HG03135 (cell line): ENCODE results near the gene NCOR2.

Source experiments
- ATAC-seq: cut with Tn5 transposase; IDR thresholded peaks from one replicate; pipeline ENCODE4 v1.9.1; 2021; ENCODE audit warnings: mild to moderate bottlenecking, moderate library complexity; ENCODE audit not compliant: unreplicated experiment

Gene NCOR2

DNA sequence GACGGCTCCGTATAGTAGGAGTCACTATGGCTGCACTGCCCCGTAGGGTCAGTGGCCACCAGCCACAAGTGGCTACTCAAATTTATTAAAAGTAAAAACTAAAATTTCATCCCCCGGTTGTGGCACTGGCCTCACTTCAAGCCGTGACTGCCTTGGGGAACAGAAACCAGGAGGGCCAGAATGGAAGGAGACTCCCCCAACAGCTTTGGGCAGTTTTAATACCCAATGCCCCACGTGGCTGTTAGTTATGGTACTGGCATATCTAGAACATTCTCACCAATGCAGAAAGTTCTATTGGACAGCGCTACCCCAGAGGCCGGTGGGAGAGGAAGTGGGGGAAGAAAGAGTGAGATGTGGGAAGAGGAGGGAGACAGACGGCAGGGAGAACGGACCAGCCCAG, 6.2 kb downstream of the NCOR2 start:
- ATAC-seq: no peak

DNA sequence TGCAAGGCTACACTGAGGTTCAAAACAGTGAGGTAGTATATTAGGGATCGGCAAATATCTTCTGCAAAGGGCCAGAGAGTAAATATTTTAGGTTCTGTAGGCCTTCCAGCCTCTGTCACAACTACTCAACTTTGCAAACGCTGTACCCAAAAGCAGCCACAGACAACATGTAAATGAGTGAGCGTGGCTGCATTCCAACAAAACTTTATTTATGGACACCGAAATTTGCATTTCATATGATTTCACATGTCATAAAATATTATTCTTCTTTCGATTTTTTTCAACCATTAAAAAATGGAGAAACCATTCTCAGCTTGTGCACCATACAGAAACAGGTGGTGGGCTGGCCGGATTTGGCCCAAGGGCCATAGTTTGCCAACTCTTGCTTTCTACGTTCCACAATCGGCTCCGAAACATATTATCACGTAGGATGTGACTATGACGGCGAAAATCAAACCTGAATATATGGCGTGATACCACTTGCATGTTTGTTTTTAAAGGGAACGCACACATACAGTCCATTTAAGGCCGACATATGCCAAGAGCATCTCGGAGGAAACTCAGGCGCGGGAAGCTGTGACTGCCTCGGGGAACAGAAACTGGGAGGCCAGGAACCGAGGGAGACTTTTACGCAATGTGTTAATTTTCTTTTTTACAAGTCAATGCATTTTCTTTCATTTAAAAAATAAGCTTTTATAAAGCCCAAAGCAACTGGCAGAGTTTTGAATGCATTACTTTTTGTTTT, 7.1 kb downstream of the NCOR2 start:
- ATAC-seq: no peak

DNA sequence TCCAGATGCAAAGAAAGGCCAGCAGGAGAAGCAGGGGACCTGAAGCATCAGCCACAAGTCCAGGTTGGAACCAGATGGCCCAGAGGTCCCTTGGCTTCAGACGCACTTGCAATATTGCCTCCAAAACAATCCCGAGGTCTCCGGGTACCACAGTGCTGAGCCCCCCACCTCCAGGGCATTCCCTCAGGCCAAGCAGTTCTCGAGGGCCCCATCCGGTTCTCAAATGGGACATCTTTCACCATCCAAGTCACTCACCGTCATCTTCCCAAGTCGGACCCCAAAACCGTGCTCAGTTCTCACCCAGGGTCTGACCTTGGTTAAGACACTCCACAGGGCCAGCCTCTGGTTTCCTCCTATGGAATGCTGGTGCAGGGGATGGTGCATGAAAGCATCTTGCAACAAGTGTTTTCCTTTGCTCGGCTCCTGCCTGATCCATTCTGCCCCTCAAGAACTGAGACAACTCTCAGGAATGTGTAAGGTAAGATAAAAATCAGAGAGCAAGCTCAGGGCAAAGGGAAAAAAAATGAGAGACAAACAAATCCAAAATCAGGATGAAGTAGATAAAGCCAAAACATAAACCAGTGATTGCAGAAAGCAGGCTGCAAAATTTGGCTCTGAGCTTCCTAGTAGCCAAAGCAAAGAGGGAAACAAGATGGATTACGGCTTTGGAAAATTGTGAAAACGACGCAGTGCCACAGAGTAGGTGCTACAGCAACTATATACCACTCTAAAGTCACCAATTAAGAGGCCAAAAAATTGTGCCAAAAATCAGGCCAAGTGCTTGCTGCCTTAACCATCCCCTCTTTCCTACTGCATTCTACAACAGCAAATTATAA, 8.0 kb downstream of the NCOR2 start:
- ATAC-seq: no peak

DNA sequence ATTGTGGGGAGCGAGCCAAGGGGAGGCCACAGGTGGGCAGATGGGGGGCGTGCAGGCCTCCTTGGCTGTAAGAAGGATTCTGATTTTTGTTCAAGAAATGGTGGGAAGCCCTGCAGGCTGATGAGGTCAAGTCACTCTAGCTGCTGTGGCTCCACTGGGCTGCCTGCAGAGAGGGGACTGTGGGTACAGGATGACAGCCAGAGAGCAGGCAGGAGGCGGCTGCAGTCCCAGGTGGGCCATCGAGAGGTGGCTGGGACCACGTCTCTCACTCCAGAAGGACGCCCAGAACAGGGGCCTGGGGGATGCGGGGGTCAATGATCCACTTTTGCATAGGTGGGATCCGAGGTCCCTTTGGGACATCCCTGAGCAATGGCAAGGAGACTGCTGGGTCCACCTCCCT, 9.1 kb downstream of the NCOR2 start:
- no peak for ATAC-seq

DNA sequence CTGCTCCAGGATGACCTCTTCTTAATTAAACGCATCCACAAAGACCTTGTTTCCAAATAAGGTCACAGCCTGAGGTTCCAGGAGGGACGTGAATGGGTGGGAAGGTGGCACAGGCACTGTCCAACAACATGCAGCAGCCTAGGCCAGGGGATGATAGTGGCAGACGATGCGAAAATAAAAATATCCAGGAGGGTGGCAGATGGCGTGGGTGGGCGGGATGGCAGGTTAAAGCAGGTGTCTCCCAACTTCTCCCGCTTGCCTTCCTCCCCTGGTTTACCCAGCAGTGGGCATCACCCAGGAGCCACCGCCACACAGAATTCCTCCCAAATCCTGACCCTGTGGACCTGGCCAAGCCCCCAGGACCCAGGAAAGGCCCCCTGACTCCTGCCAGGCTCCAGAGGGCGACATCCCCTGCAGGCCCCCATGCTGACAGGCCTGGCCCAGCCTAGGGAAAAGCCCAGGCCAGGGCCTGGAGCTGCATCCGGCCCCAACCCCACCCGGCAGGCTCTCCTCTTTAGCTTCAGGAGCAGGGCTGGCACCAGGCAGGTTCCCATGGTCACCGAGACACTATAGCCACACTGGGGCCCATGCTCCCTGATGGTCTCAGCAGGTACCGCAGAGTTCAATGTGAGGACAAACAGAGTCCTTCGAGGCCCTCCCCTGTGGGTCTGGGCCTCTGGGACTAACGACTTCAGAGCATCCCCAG, 9.7 kb downstream of the NCOR2 start:
- no peak for ATAC-seq

DNA sequence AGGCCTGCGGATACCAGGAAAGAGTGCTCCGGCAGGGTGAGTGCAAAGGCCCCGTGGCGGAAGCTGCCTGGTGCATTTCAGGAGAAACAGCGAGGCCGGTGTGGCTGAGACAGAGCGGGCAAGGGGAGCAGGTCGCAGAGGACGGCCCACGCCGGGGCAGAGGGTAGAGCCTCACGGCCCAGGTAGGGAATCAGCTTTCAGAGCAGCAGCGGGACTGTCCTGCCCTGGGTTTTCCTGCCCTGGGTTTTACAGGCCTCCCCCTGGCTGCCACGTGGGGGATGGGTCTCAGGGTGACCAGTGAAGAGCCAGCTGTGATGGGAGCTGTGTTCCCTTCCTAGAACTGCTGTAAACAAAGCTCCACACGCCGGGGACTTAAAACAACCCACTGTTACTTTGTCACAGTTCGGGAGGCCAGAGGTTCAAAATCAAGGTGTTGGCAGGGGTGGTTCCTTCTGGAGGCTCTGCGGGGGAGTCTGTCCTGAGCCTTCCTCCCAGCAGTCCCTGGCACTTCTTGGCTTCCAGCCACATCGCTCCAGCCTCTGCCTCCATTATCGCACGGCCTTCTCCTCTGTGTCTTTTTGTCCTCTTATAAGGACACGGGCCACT, 10.4 kb downstream of the NCOR2 start:
- no peak for ATAC-seq

DNA sequence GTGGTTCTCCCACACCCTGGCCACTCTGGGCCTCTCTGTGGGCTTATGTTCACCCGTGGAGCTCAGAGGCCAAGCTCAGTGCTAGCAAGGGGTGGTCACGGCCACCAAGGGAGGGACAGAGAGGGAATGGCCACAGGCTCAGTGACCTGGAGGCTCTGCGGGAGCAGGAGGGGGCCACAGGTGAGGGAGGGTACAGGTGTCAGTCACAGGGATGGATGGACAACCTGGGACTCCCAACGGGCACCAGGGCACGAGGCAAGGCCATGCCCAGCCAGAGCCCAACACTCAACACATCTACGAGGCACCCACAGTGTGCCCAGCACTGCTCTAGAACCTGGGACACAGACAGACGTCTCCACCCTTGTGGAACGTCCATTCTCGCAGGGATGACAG, 11.3 kb downstream of the NCOR2 start:
- no peak for ATAC-seq

DNA sequence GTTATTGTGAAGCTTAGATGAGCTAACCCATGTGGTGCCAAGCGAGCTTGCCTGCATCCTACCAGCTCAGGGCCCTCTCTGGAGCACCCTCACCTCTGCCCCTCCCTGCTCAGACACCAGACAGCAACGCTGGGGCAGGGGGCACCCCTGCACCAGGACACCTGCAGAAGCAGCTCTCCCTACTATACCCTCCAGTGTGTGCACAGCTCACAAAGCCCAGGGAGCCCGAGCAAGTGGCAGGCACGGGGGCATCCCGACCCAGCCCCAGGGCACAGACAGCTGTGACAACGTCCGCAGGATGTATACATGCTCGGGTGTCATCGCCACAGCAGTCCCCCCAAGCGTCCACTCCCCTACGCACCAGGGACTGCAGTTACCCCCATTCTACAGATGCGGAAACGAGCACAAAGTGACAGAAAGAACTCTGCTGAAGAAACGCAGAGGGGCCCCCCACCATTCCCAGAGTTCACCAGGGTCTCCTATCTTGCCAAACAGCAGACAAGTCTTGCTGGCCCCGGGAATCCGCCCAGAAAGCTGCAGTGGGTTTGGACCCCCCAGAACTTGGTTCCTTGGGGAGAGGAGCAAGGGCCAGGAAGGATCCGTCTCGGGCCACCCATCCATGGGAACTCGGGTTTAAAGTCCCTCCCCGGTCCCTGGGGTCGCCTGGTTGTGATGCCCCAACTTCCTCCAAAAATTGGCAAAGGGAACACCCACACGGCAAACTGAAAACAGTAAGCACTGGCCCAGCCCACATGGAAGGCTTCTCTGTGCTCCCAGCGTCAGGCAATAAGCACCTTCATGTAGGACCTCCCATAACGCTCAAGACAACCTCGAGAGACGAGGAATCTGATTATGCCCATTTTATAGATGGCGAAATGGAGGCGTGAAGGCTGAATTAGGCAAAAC, 12.0 kb downstream of the NCOR2 start:
- ATAC-seq: no peak

DNA sequence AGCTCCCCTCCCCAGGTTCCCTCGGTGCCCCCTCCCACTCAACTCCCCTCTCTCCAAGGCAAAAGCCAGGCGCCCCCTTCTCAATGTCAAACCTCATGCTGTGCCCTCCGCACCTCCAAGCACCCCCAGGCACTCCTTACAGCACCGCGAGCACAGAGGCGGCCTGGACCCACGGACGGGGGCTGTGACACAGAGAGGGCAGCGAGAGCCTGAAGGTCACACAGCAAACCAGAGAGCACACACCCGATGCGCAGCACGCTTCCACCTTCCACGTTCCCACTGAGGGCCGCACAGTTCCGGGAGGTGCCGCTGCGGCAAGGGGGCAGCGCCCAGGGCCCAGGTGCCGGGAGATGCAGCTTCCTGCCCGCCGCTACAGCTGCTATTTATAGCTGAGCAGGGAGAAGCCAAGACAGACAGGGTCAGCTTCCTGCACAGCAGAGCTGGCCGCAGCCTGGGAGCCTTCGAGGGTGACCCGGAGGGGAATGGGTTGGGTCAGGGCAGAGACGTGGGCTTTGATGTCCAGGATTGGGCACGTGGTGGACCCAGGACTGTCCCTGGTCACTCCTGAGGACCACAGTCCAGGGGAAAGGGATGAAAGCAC, 12.9 kb downstream of the NCOR2 start:
- no peak for ATAC-seq

DNA sequence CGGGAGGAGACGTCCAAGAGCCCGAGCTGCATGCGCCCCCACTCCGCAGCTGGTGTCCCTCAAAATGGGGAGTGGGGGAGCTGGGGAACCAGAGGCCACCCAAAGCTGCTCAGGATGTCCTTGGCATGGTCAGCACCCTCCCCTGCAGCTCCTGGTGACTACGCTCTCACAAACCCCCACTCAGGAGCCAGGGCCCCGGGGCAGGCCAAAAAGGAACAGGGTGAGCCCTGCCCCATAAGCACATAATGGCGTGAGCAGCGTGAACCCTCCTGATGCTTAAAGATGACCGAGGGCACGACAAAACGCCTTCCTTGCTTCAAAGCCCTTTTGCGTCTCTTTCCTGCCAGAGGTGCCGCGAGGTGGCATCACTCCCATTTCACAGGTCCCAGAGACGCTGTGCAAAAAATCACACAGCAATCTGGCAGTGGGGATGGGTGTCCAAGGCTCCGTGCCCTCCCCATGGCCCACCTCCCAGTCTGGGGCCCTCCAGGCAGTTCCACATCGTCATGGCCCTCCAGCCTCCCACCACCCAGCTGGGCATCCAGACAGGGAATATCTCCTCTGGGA, 13.5 kb downstream of the NCOR2 start:
- ATAC-seq: no peak

DNA sequence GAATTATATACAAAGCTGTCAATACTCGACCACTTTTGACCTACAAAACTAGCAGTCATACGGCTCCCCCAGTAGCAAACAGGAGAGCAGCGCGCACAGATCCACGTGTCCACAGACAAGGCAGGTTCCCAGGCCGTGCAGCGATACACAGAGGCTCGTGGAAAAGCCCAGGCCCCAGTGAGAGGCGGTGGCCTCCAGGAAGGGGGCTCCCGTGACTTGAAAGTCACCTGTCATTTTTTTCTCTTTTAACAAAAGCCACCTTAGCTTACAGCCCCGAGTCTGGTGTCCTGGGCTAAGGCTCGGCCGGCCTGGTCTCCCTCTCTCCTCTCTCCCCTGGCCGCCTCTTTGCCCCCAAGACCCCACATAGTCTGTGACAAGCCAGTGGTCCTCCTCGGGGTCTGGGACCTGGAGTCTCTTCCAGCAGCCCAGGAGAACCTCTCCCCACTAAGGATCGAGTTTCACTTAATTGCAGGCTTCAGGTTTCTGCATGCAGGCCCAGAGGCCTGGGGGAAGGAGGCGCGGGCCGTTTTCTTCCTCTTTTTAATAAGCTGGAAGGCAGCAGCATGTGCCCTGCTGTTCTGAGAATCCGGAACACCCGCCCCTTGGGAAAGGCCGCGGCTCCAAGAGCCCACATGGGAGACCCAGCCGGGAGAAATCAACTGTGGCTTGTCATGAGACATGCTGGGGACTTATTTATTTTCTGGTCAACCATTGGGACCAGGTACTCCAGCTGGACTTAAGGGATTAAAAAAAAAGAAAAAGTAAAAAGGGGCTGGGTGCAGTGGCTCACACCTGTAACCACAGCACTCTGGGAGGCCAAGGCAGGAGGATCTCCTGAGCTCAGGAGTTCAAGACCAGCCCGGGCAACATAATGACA, 15.9 kb downstream of the NCOR2 start:
- no peak for ATAC-seq

DNA sequence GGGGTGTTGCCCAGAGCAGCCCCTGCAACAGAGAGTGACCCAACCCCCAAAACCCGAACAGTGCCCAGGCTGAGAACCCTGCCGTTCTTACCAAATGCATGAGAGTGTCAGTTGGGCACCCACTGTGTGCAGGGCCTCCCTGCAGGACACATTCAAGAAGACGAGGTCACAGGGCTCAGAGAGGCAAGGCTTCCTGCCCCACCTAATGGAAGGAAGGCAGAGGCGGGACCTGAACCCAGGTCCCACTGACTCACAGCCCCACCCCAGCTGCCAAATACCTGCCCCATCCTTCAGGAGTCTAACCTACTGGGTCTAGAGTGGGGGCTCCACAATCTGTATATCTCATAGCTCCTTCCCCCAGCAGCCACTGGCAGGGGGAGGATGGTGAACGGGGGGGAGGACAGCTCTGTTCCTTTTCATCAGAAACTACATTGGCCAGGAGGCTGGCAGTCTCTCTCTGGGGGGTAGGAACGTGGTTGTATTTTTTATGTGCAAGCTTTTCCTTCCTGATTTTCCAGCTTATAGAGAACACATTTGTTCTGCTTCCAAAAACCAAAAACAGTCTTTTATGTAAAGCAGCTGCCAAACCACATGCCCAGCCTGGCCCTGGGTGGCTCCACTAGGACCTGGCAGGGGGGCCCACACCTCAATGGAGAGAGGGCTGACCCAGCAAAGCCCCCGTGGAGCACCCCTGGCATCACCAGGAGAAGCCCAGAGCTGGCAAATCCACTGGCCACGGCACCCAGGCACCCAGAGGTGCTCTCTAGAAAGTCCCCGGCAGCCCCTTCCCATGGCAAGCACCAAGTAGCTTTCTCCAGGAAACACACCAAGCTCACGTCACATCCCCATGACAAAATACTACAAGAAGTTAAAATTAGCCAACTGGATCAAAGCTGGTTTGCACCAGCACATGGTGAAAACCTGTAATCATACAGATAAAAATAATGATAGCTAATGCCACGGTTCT, 17.0 kb downstream of the NCOR2 start:
- no peak for ATAC-seq

DNA sequence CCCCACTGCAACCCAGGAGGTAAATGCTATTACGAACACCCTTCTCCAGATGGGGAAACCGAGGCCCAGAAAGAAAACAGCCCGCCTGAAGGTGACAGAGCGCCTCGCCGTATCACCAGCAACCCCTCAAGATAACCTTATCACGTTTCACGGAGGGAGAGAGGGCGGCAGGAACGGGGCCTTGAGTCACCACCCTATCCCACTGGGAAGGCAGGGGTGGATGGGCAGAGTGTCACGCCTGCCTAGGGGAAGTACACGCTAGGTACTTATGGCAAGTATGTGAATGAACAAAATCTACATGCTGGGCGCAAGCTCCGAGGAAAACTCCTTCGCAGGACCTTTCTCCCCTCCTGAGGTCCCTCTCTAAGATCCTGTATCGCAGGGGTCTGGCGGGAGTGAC, 17.8 kb downstream of the NCOR2 start:
- ATAC-seq: no peak

DNA sequence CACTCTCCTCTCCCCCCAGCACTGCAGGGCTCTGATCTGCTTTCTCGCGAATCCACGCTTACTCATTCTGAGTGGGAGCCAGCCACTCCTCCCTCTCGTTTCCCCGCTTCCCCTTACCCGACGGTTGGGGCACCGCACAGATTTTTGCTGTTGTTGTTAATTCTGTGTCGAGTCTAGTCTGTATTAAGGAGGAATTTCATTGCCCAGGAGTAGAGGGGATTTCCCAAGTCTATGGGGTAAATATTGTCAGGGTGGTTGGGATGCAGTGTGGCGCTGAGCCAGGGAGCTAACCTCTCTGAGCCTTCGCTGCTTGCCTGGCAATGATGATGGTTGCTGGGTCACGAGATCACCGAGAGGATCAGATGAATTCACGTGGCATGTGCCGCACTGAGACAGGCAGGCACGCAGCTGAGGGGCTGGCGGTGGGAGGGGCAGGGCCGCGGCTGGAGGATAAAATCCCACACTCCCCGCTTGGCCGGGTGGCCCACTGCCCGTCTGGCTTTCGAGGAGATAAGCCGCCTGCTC, 18.5 kb downstream of the NCOR2 start:
- no peak for ATAC-seq

DNA sequence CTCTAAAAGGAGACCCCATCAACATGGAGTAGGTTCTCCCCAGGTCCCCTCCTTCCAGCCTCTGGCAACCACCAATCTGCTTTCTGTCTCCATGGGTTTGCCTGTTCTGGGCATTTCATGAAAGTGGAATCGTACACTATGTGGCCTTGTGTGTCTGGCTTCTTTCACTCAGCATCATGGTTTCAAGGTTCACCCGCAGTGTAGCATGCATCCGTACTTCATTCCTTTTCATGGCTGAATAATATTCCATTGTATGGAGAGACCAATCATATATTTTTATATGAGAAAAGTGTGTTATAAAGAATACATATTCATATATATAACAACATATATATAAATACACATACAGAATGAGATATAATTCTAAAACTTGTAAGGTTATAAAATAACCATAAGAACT, 19.8 kb downstream of the NCOR2 start:
- ATAC-seq: no peak

DNA sequence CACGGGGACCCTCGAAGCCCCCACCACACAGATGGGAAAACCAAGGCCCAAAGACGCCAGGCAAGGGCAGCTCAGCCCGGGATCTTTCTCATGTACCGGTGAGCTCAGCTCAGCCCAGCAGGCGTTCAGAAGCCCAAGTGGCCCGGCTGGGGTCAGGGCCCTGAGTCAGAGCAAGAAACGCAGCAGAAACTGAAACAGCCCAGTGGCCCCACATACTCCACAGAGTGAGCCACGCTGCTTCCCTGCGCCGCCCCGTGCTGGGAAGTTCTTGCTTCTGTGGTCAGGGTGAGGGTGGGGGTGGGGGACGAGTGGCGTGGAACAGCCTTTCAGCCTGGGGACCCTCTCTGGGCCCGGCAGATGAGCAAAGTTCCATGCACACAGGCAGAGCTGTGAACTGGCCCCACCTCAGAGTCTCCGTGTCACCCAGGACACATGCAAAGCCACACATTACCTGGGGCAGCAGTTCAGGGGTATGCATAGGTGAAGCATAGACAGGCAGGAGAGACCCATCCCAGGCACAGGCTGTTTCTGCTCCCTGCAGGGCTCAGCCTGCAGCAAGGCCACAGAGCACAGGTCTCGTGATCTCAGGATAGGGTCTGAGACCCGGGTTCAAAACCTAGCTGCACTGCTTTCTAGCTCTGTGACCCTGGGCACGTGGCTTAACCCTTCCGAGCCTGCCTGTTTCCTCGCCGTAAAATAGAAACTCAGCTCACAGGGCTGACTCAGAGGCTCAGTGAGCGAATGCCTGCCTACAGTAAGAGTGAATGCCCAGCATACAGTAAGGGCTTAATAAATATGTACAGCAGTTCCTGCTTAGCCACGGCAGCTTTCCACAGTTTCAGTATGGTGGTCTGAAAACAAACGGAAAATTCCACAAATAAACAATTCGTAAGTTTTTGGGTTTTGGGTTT, 21.6 kb downstream of the NCOR2 start:
- ATAC-seq: peak; percentile 73
